Uterus (tissue), 4 donors: Measurements from ENCODE around the gene RND2. TPM values are rescaled to one million over a fixed set of nuclear protein-coding genes. Genes with fewer than 3 reads are reported as not detected.

Experiments used
- DNase-seq, 2 donors: peaks; one replicate each; pipeline ENCODE4 v3.0.0-alpha.2; 2019 to 2020
- H3K27ac ChIP-seq, 2 donors: fragments of 200-600 bp; sonication (generic); 1 replicate in 1 of 2; 2 replicates in 1 of 2; pipeline ENCODE4 v1.5.1; 2016 to 2018
- H3K27me3 ChIP-seq, 2 donors: fragments of 200-600 bp; sonication (generic); one replicate each; pipeline ENCODE4 v1.5.1; 2018 to 2019; ENCODE audit warnings: control low read depth in 1 of 2
- H3K36me3 ChIP-seq, 2 donors: fragments of 200-600 bp; sonication (generic); one replicate each; pipeline ENCODE4 v1.5.1; 2019; ENCODE audit warnings: control low read depth in 1 of 2
- H3K4me1 ChIP-seq, 2 donors: fragments of 200-600 bp; sonication (generic); one replicate each; pipeline ENCODE4 v1.5.1; 2018 to 2019; ENCODE audit warnings: control low read depth in 1 of 2
- H3K4me3 ChIP-seq, 2 donors: fragments of 200-600 bp; sonication (generic); 1 replicate in 1 of 2; 2 replicates in 1 of 2; pipeline ENCODE4 v1.5.1; 2018 to 2019; ENCODE audit warnings: mild to moderate bottlenecking in 1 of 2
- H3K9me3 ChIP-seq, 2 donors: fragments of 200-600 bp; sonication (generic); one replicate each; pipeline ENCODE4 v1.5.1; 2019; ENCODE audit warnings: control low read depth in 1 of 2
- POLR2A ChIP-seq, 2 donors: fragments of 450-650 bp; IDR thresholded peaks; one replicate each; pipeline ENCODE4 v1.6.1; 2016; ENCODE audit warnings: antibody characterized with exemption in 2 of 2, mild to moderate bottlenecking in 1 of 2, moderate library complexity in 1 of 2
- intact Hi-C: fragments of 100-400 bp; cut with DNase I; formaldehyde crosslinking; loops from one replicate; pipeline ENCODE4 v1.15.1; 2023; ENCODE audit warnings: low total_unique reads
- total RNA-seq, 4 donors: library from RNA; depleted of rRNA in 3 of 4; stranded (reverse); fragments of >200 nt in 3 of 4; gene quantifications; one replicate each; pipeline versions ENCODE4 v1.1.0 to v1.2.4, GENCODE V29; 2014 to 2023
- TF ChIP-seq, protein P1 (sequence below), 4 experiments: fragments of 200-600 bp in 2 of 4; fragments of 450-650 bp in 2 of 4; sonication (generic) in 2 of 4; IDR thresholded peaks; one replicate each; pipeline ENCODE4 v1.5.1; 2016 to 2019; ENCODE audit warnings: antibody characterized with exemption in 4 of 4, mild to moderate bottlenecking in 2 of 4, moderate library complexity in 1 of 4
- donor health status: DM: yes; HTN: yes; CAD: no.

Gene RND2
- total RNA-seq, 4 donors from 2014 or later = 0.88 to 14.0 (median 3.5) TPM

GRCh38 chr17:43070872-43071271, 45.8 kb downstream of the RND2 start:
- Histone ChIP-seq H3K9me3 (no peaks in the 10 kb centered on the region), H3K27me3 (no peaks in the 10 kb centered on the region), H3K4me3 (no peak overlapping the region), H3K36me3 (no peaks in the 10 kb centered on the region), H3K27ac (no peak overlapping the region), H3K4me1 (no peaks in the 10 kb centered on the region)
- intact Hi-C loops = no loop called here
- TF ChIP-seq, protein P1, sequence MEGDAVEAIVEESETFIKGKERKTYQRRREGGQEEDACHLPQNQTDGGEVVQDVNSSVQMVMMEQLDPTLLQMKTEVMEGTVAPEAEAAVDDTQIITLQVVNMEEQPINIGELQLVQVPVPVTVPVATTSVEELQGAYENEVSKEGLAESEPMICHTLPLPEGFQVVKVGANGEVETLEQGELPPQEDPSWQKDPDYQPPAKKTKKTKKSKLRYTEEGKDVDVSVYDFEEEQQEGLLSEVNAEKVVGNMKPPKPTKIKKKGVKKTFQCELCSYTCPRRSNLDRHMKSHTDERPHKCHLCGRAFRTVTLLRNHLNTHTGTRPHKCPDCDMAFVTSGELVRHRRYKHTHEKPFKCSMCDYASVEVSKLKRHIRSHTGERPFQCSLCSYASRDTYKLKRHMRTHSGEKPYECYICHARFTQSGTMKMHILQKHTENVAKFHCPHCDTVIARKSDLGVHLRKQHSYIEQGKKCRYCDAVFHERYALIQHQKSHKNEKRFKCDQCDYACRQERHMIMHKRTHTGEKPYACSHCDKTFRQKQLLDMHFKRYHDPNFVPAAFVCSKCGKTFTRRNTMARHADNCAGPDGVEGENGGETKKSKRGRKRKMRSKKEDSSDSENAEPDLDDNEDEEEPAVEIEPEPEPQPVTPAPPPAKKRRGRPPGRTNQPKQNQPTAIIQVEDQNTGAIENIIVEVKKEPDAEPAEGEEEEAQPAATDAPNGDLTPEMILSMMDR (IDR thresholded peaks at IDR 0.05) = no peak
- TF ChIP-seq POLR2A (IDR thresholded peaks at IDR 0.05) = no peak
- no peak for DNase-seq

- TF ChIP-seq POLR2A (IDR thresholded peaks at IDR 0.05) = no peak
- TF ChIP-seq, protein P1 (IDR thresholded peaks at IDR 0.05) = no peak
- no peaks in the 10 kb centered on the region for H3K4me1 ChIP-seq
- DNase-seq = no peak
- no peaks in the 10 kb centered on the region for H3K9me3 ChIP-seq
- no peak overlapping the region for H3K27ac ChIP-seq
- intact Hi-C loops = no loop called here
- H3K27me3 ChIP-seq = no peaks in the 10 kb centered on the region
- no peak overlapping the region for H3K4me3 ChIP-seq
- no peaks in the 10 kb centered on the region for H3K36me3 ChIP-seq
Measured at GRCh38 chr17:43074869-43075268, 49.8 kb downstream of the RND2 start.

DNA sequence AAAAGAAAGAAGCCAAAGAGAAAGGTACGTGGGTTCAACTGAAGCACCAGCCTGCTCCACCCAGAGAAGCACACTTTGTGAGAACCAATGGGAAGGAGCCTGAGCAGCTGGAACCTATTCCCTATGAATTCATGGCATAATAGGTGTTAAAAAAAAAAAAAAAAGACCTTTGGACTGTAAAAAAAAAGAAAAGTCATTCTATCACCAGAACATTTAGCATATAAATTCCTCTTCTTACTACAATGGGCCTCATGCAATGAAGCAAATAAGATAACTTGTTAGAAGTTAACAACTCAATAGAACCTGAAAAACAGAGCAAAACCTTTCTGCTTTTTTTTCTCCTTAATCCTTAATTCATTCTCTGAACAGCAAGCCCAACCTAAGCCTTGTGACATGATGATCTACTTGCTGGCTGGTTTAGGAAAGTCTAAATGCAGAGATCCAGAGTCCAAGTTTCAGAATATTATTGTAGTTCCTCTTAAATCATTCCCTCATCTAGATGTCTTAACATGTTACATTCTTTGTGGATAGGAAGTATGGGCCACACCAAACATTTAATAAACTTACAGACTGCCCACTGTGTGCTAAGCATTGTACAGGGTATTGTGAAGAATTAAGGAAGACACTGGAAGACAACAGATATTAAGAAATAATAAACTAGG, 54.7 kb downstream of the RND2 start:
- Histone ChIP-seq H3K27me3 (no peaks in the 10 kb centered on the region), H3K9me3 (no peaks in the 10 kb centered on the region), H3K36me3 (no peaks in the 10 kb centered on the region), H3K4me3 (no peak overlapping the region), H3K27ac (no peak overlapping the region), H3K4me1 (no peaks in the 10 kb centered on the region)
- DNase-seq = no peak
- TF ChIP-seq POLR2A (IDR thresholded peaks at IDR 0.05) = no peak
- TF ChIP-seq, protein P1 (IDR thresholded peaks at IDR 0.05) = no peak
- intact Hi-C loops = no loop called here

Other genes starting within 250 kb of the RND2 start
- 1 to 10 TPM in 1 of 4 donors, under 1 TPM in 2, not detected in 1; under 0.01 to 1.7 (median 0.34) TPM for gene WNK4, start 244.6 kb upstream of the RND2 start, total RNA-seq
- 100 to 1,000 TPM in 1 of 4 donors, 10 to 100 TPM in 3; 40.9 to 100 (median 51.8) TPM for gene COA3, start 226.5 kb upstream of the RND2 start, total RNA-seq
- gene CNTD1, start 226.4 kb upstream of the RND2 start, total RNA-seq = 1 to 10 TPM in 1 of 4 donors, under 1 TPM in 1, not detected in 2; 0.69 to 1.2 TPM
- gene BECN1, start 200.9 kb upstream of the RND2 start, total RNA-seq = 100 to 1,000 TPM in 1 of 4 donors, 10 to 100 TPM in 3; 42.6 to 108 (median 72.6) TPM
- gene PSME3, start 191.8 kb upstream of the RND2 start, total RNA-seq = 10 to 100 TPM in 3 of 4 donors, 1 to 10 TPM in 1; 9.7 to 74.3 (median 46.0) TPM
- gene AOC2, start 180.7 kb upstream of the RND2 start, total RNA-seq = 1 to 10 TPM in 3 of 4 donors, not detected in 1; 1.3 to 5.3 (median 3.0) TPM
- gene AOC3, start 174.0 kb upstream of the RND2 start, total RNA-seq = 10 to 100 TPM; 11.8 to 86.2 (median 15.5) TPM
- gene G6PC1, start 124.4 kb upstream of the RND2 start, total RNA-seq = not detected
- gene AARSD1, start 60.8 kb upstream of the RND2 start, total RNA-seq = 10 to 100 TPM in 3 of 4 donors, 1 to 10 TPM in 1; 5.6 to 69.9 (median 32.6) TPM
- 1 to 10 TPM in 2 of 4 donors, under 1 TPM in 1, not detected in 1; 0.51 to 3.7 (median 1.2) TPM for gene PTGES3L, start 45.2 kb upstream of the RND2 start, total RNA-seq
- 10 to 100 TPM; 10.8 to 18.3 (median 13.1) TPM for gene RUNDC1, start 44.7 kb upstream of the RND2 start, total RNA-seq
- 1,000 to 10,000 TPM in 3 of 4 donors, 100 to 1,000 TPM in 1; 635 to 7,543 (median 1,847) TPM for gene RPL27, start 26.8 kb upstream of the RND2 start, total RNA-seq
- gene IFI35, start 18.4 kb upstream of the RND2 start, total RNA-seq = 10 to 100 TPM in 2 of 4 donors, 1 to 10 TPM in 2; 5.9 to 31.4 (median 10.0) TPM
- 100 to 1,000 TPM in 3 of 4 donors, 10 to 100 TPM in 1; 59.5 to 187 (median 152) TPM for gene VAT1, start 2.8 kb upstream of the RND2 start, total RNA-seq
- 10 to 100 TPM in 2 of 4 donors, 1 to 10 TPM in 2; 1.2 to 30.7 (median 15.4) TPM for gene BRCA1, start 100.1 kb downstream of the RND2 start, total RNA-seq
- 100 to 1,000 TPM in 1 of 4 donors, 10 to 100 TPM in 3; 30.0 to 126 (median 67.2) TPM for gene NBR1, start 146.0 kb downstream of the RND2 start, total RNA-seq
- 10 to 100 TPM in 2 of 4 donors, 1 to 10 TPM in 2; 2.3 to 20.7 (median 11.9) TPM for gene TMEM106A, start 186.6 kb downstream of the RND2 start, total RNA-seq
- gene CCDC200, start 203.4 kb downstream of the RND2 start, total RNA-seq = not detected
- 1,000 to 10,000 TPM in 1 of 4 donors, not detected in 3; 2,193 TPM for gene RNU2-1, start 208.7 kb downstream of the RND2 start, total RNA-seq